HEK293T (cell line): ENCODE data around the gene PLEKHA7.

Experiments
- ARNT ChIP-seq: fragments of 450-650 bp; IDR thresholded peaks from 2 replicates; pipeline ENCODE4 v1.6.1; 2017; ENCODE audit warnings: mild to moderate bottlenecking
- ELF4 ChIP-seq: fragments of 450-650 bp; IDR thresholded peaks from 2 replicates; pipeline ENCODE4 v1.6.1; 2017; ENCODE audit warnings: antibody characterized with exemption
- FOXK2 ChIP-seq: fragments of 450-650 bp; IDR thresholded peaks from 2 replicates; pipeline ENCODE4 v1.6.1; 2016; ENCODE audit warnings: mild to moderate bottlenecking
- L3MBTL2 ChIP-seq: fragments of 450-650 bp; conservative IDR thresholded peaks from 2 replicates; pipeline ENCODE4 v1.6.1; 2016; ENCODE audit warnings: mild to moderate bottlenecking
- SP1 ChIP-seq: fragments of 450-650 bp; IDR thresholded peaks from 2 replicates; pipeline ENCODE4 v1.6.1; 2017
- SUZ12 ChIP-seq: fragments of 450-650 bp; IDR thresholded peaks from 2 replicates; pipeline ENCODE4 v1.6.1; 2016; ENCODE audit warnings: mild to moderate bottlenecking

DNA sequence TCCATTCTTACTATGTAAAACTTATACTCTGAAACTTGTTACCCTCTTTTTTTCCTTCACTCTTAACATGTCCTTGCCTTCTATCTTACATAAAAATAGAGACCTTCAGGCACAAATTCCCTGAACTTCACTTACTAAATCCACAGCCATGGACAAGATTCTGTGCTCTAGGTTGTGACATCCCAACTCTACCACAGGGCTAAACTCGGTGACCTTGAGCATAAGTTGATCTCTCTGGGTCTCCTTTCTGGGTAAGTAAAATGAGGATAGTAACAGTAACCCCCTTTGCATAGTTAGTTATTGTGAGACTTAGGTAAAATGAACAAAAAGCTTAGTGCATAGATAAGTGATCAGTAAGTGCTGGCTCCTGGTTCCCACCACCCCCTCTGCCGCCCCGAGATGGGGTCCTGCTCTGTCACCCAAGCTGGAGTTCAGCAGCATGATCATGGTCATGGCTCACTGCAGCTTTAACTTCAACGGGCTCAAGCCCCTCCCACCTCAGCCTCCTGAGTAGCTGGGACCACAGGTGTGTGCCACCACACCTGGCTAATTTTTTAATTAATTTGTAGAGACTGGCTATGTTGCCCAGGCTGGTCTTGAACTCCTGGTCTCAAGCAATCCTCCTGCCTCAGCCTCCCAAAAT lies 255.7 kb downstream of the PLEKHA7 start:
- TF ChIP-seq SUZ12 = no peak
- no peak for TF ChIP-seq FOXK2
- TF ChIP-seq ARNT = no peak
- TF ChIP-seq L3MBTL2 = no peak
- TF ChIP-seq ELF4 = no peak
- TF ChIP-seq SP1 = no peak
